Fibroblast of skin of left biceps (primary cell): ENCODE data around the gene NEIL3.
"Not testable (repeated sequence)": the region's sequence is repeated elsewhere in the genome, so short reads cannot be mapped to it uniquely, and the experiment has no call there.

Experiments used
- DNase-seq, 2 experiments: peaks; one replicate each; pipeline ENCODE4 v3.0.0-alpha.2; 2013; ENCODE audit warnings: low read depth in 2 of 2

Gene NEIL3

DNA sequence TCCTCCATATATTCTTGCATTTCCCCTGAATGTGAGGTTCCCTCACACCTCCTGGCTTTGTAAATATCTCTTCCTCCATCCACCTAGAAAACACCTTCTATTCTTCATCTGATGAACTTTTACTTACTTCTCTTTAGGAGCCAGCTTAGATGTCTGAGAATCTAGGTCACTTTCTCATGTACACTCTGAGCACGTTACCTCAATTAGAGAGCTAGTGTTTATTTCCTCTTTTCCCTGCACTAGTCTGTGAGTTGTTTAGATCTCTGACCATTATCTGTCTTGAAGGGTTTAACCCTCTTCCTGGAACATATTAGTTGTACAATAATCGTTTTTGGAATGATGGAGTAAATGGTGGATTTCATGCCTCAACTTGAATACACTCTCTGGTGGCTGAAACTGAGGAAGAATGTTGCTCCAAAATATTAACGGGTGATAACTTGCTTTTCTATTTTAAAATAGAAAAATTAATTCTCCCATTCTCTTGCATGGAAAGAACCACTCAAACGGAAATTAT lies 8.5 kb upstream of the NEIL3 start:
- no peak for DNase-seq

DNA sequence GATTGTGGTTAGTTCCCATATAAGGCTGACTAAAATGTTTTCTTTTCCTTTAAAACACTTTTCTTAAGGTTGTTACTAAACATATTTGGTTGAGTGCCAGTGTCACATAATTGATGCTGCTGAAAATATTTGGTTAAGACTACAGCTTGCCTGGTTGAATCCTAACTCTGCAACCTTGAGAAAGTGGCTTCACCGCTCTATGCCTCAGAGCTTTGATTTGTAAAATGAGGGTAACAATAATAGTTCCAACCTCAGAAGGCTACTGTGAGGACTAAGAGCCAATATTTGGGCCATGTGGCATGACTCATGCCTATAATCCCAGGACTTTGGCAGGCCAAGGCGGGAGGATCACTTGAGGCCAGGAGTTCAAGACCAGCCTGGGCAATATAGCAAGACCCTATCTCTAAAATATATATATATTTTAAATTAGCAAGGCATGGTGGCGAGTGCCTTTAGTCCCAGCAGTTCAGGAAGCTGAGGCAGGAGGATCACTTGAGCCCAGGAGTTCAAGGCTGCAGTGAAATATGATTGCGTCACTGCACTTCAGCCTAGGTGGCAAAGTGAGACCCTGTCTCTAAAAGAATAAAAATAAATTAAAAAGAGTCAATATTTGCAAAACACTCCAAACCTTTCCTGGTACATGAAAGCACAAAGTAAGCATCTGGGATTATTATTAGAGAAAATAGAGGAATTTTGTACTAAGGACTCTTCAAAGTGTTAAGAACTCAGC lies 7.1 kb upstream of the NEIL3 start:
- no peak for DNase-seq

DNA sequence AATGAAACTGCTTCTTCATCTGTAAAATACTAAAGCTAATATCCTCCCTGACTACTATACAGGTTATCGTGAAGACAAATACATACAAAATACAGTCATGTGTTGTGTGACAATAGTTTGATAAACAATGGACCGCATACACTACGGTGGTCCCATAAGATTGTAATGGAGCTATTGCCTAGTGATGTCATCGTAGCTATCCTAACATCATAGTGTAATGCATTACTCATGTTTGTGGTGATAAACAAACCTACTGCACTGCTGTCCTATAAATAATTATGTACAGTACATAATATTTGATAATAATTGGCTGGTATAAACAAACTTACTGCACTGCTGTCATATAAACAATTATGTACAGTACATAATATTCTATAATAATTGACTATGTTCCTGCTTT lies 5.6 kb upstream of the NEIL3 start:
- DNase-seq: no peak

DNA sequence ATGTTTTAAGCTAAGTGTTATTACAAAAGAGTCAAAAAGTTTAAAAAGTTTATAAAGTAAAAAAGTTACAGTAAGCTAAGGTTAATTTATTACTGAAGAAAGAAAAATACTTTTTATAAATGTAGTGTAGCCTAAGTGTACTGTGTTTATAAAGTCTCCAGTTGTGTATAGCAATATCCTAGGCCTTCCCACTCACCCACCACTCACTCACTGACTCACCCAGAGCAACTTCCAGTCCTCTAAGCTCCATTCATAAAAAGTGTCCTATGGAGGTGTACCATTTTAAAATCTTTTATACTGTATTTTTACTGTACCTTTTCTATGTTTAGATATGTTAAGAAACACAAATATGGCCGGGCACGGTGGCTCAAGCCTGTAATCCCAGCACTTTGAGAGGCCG lies 4.8 kb upstream of the NEIL3 start:
- not testable (repeated sequence) for DNase-seq

DNA sequence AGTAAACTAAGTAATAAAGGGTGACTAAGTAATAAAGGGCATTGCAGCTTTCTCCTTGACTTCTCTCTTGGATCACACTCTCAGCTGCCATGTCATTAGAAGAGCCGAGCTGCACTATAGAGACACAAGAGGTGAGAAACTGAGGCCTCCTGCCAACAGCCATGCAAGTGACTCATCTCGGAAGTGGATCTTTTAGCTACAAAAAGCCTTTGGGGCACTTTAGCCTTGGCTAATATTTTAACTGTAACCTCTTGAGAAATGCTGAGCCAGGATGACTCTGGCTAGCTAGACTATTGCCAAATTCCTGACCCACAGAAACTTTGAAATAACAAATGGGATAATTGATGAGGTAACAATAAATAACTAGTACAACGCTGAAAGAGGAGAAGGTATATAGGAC lies 1.5 kb upstream of the NEIL3 start:
- no peak for DNase-seq

DNA sequence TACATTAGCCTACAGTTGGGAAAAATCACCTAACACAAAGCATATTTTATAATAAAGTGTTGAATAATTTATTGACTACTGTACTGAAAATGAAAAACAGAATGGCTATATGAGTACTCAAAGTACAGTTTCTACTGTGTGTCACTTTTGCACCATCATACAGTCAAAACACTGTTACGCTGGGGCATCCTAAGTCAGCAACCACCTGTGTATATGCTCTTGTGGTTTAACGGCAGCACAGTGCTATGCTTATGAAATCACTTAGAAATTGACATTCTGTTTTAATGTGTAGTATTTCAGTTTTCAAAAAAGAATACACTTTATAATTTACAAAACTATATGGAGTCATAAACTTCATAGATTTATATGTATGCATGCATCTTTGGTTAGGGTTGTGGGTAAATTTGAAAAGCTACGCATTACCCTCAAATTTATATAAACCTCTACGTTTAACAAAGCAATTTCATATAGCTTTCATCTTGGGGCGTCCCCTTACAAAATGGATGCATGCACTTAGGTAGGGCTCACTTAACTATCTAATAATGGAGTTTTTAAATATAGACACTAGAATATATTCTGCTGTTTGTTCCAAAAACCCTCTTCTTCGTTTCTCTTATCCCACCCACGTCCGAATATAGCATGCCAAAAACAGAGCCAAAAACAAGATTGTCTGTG lies 690 bp upstream of the NEIL3 start:
- no peak for DNase-seq

DNA sequence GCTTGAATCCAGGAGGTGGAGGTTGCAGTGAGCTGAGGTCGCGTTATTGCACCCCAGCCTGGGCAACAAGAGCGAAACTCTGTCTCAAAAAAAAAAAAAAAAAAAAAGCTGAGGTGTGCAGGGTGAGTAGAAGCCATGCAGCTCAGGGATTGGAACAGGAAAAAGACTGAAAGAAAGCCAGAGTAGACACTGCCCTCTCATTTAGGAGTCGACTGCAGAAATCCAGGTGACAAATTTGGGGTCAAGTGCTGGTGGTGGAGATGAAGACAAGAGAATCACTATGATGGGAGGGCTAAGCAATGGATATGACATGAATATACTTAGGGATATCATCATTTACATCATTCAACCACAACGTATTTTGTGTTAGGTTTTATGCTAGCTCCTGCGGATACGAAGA lies 1.9 kb downstream of the NEIL3 start:
- DNase-seq: no peak

DNA sequence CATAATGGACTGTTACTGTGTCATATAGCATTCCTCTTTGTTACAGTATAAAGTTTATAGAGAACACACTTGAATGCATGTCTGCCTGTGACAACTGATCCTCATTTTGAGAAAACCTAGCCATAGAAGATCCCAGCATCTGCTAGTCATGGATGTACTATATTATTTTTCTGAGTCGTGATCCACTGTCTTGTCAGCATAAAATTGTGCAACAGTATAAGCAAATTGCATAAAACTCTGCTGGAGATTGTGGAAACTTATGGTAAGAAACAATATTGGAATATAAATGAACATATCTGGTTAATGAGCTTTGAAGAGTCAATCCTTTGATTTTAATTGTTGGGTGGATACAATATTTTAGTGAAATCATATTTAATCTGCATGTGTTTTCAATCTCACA lies 3.6 kb downstream of the NEIL3 start:
- no peak for DNase-seq

DNA sequence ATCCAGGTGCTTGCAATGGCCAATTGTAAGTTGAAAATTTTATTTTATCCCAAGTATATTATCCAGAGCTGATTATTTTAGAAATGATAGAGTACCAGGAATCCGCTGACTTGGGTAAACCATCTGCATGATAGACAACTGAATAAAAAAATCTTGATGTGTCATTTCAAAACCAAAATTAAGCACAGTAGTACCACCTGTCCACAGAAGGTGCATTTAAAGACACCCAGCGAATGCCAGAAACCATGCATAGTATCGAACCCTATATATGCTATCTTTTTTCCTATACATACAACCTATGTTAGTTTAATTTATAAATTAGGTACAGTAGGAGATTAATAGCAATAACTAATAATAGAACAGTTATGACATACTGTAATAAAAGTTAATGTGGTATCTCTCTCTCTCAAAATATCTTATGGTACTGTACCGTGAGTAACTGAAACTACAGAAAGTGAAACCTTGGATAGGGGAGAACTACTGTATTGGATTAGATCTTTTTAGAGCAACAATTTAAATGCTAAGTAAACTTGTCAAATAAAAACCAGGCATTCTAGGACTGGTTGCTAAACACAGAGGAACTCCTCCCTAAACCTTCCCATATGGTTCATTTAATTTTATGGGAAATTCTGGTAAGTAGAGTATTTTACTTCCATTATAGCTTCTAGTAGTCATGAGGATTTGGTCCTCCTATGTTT lies 6.2 kb downstream of the NEIL3 start:
- no peak for DNase-seq

DNA sequence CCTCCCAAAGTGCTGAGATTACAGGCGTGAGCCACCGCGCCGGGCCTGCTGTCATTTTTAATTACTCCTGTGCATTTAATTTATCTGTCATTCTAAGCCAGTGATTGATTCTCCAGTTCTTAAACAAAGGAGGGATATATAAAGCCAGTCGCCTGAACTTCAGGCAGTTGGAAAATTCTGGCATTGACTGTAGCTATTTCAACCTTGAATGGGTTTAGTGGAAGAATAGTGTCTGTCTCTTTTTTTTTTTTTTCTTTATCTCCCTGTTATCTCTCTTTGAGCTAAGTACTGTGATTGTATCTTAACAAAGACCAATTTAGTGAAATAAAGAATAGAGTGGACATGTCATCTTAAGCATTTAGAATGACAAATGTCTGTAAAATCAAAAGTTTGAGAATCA lies 11.0 kb downstream of the NEIL3 start:
- no peak for DNase-seq

DNA sequence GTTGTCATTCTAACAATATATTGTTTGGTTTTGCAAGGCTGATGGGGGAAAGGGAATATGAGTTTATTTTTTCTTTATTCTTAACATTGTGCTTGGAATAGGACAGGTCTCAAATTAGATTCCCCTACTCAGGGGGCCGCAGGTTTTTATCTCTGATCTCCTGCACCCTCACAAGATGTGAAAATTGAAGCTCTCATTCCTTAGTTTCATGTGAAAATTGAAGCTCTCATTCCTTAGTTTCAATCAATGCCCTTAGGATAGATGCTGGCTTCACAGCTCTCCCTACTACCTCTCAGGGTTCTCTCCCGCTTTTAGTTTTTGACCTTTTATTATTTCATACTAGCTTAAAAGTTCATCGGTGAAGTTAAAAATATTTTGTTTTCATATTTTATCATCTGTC lies 12.0 kb downstream of the NEIL3 start:
- DNase-seq: no peak

DNA sequence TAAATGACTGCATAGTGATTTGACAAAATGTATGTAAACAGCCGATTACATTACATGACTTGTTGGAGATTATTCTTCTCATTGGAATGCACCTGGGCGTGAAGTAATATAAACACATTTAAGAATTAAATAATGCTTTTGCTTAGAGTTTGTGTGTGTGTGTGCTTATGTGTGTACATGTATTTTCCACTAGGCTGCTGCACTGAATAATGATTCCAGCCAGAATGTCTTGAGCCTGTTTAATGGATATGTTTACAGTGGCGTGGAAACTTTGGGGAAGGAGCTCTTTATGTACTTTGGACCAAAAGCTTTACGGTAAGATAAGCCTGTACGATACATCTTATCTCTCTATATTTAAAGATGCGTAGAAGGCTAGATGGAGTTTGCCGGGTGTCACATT lies 12.6 kb downstream of the NEIL3 start:
- no peak for DNase-seq

DNA sequence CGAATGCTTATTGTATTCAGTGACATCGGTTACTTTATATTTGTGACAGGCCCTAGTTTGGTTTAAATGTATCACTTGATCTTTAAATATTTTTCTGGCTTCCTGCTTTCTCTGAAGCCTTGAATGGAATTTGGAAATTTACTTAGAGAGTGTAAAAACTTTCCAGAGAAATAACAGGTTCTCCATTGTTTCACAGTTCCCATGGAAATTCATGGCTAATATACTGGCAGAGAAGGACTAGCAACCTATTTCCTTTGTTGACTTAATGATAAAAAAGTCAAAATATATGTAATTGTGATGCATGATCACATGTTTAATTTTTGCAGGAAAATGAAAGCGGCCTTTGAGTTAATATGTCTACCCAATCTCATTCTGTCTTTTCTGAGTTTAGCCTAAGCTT lies 13.2 kb downstream of the NEIL3 start:
- no peak for DNase-seq

DNA sequence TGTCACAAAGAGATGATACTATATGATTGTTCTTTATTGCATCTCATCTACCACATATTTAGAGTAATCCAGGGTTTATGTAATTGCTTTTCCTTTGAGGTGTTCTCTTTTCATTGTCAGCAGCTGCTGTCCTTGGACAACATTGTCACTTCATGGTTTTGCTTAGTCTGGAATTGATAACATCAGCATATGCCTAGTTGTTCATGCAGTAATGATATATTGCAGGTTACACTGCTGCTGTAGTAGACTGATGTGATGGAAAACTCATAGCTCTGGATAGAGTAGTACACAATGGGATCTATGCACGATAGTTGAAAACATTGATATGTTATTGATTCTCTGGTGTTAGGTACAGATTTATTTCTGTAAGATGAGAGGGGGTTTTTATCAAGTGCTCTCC lies 13.7 kb downstream of the NEIL3 start:
- DNase-seq: no peak

DNA sequence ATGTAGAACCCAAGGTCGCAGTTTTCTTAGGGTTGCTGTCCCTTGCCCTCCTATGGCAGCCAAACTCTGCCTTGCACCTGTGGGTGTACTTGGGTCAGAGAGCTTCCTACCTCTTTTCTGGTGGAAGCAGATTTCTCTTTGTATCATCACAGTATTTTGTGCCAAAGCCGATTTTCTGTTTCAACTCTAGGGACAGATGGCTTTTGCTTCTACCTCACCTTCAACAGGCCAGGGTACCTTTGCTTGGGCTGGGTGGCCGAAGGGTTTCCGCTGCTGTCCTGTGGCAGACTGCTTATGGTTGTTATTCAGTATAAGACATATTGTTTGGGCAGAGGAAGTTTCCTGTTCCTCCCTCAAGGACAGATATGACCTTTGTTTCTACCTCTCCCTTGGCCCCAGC lies 22.4 kb downstream of the NEIL3 start:
- DNase-seq: no peak

DNA sequence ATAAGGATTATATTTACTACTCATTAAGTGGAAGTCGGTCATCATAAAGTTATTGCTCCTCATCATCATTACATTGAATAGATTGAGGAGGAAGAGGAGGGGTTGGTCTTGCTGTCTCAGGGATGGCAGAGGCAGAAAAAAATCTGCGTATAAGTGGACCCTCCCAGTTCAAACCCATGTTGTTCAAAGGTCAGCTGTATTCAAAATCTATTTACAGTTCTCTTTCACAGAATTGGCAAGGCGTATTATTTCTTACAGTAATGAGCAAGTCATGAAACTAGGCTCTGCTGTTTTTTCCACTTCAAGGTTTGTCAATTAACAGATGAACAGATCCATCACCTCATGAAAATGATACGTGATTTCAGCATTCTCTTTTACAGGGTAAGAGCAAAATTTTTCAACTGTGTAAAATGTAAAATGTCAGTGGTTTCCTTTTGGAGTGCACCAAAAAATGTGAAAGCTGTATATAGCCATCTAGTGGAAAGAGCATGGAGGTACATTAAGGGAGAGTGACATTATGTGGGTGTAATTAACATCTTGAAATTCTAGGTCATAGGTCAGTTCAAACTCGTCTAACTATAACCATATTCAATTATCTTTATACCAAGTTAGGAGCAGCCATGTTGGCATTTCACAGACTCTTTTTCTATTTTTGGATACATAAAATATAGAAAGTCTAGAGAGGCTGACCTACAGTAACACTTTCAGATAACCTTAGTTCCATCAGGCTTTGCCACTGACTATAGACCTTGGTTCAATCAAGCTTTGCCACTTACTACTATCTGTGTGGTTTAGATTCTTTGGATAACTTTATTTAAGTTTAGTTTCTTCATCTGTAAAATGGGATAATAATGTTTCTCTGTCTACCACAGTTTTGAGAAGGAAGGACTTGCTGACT lies 30.1 kb downstream of the NEIL3 start:
- peak; percentile 30 for DNase-seq

DNA sequence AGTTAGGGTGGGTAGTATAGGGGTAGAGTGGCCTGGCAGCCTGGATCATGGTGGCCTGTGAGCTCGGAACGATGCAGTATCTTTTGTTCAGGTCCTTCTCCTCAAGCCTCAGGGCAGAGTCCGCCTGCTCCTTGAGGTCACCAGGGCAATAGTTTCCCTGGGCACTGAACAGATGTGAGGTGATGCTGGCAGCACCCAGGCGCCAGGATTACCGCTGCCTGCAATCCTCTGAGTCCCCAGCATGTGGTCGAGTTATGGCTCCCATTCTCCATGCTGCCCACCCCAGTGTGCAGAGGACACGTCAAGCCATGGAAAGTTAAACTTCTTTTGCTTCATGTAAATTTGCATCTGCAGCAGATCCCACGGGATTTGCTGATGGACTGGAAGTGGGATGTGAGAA lies 38.7 kb downstream of the NEIL3 start:
- no peak for DNase-seq

DNA sequence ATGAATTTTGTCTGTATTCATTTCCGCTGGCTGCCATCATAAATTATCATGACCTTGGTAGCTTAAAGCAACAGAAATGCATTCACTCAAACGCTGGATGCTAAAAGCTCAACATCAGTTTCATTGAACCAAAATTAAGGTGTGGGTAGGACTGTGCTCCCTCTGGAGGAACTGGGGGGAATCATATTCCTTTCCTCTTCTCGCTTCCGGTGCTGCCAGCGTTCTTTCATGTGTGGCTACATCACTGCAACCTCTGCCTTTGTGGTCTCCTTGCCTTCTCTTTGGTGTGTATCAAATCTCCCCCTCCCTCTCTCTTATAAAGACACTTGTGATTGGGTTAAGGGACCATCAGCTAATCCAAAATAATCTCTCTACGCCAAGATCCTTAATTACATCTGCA lies 39.5 kb downstream of the NEIL3 start:
- DNase-seq: no peak

DNA sequence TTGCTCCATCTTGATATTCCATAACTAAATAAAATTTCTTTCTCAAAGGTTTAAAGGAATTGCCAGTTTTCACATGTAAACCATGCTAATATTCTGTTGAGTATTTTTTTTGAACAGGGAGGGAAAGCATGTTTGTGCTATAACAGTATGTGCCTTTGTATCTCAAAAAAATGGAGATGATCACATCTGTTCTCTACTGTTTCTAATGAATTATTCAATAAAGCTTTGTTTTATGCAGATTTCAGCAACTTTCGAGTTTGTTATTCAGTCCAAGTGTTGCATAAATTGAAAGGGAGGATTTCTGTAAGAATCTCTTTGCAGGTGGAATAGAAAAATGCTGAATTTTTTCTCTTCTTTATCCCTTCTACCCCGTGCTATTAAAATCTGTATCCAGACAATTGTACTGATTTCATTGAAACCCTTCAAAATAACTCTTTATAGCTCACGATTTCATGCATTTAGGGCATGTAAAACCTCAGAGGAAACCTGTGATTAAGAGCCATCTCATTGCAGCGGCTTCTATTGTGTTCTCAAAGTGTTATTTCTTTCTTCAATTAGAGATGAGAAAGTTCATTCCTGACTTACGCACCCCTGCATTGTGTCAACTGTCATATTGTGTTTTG lies 42.1 kb downstream of the NEIL3 start:
- no peak for DNase-seq

DNA sequence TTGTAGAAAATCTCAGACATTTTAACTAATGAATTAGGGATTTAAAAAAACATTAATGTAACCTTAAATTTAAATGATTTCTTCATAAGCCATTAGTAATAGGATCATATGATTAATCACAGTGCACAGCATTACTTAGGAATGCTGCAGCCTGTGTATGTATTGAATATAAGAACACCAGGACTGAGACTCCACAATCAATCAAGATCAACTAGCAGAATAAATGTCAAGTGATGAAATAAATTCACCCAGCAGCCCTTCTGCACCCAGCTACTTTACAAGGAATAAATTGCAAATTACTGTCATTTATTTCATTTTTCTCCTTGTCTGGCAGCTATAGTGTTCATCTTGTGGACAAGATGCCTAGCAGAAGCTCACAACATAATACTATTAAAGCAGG lies 46.5 kb downstream of the NEIL3 start:
- DNase-seq: no peak

DNA sequence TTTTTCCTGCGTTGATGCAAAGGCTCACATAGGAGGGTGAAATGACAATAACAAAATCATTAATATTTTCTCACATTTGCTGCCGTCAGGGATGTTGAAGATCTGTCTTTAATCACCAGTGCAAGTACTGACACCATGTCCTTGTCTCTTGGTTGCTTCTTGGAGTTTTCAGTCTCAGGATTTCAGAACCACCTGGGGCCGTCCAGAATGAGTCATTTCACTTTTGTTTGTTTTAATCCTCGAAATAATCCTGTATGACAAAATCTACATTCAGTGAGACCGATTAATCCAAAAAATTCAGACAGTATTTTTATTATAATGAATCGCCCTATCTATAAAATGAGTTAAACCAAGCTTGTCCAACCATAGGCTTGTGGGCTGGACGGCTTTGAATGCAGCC lies 47.2 kb downstream of the NEIL3 start:
- no peak for DNase-seq

DNA sequence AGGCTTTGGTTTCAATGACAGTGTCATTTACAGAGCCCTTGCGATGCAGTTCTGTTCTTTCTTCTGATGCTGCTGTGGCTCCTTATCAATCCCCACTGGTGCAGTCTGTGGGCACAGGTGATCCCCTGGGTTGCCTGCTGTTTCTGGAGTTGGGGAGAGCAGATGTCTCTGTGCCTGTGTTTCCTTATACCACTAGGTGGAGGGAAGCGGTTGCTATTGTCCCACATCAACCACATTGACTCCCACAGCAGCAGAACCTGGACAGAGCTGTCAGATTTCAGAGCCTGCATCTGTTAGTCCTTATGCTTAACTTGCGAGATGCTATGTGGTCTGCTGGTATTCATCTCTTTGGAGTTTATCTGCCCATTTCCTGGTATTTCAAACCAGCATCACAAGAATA lies 57.7 kb downstream of the NEIL3 start:
- no peak for DNase-seq
